Right renal cortex interstitium (tissue), 3 donors: Measurements from ENCODE around the gene WFS1. TPM values are rescaled to one million over a fixed set of nuclear protein-coding genes. Genes with fewer than 3 reads are reported as not detected.

Experiments
- DNase-seq, 3 donors: peaks; one replicate each; pipeline ENCODE4 v3.0.0-alpha.2; 2013; ENCODE audit warnings: low read depth in 3 of 3, low spot score in 2 of 3
- polyA plus RNA-seq, 3 donors: library from polyadenylated mRNA; unstranded; fragments of 120-200 nt; gene quantifications; one replicate each; pipeline ENCODE4 v1.2.1, GENCODE V29; 2013; ENCODE audit not compliant: insufficient read length in 3 of 3

The WFS1 gene
- polyA plus RNA-seq, 3 donors: 21.0 to 25.9 (median 24.6) TPM

DNA sequence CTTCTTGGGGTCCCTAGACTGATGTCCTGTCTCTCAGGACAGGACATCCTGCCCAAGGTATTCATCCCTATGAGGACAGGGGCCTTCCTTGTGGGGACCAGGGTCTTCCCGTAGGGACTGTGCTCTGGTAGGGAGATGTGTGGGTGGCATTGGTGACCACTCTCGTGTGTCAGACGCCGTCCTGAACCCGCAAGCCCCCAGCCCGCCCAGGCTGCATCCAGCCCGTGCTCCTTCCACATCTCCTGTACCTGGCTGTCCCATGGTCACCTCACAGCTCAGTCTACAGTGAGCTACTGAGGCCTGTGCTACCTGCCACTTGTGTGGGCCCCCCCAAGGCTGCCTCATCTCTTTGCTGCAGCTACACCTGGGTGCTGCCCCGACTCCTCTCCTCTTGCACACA, 24.0 kb downstream of the WFS1 start:
- no peak for DNase-seq

DNA sequence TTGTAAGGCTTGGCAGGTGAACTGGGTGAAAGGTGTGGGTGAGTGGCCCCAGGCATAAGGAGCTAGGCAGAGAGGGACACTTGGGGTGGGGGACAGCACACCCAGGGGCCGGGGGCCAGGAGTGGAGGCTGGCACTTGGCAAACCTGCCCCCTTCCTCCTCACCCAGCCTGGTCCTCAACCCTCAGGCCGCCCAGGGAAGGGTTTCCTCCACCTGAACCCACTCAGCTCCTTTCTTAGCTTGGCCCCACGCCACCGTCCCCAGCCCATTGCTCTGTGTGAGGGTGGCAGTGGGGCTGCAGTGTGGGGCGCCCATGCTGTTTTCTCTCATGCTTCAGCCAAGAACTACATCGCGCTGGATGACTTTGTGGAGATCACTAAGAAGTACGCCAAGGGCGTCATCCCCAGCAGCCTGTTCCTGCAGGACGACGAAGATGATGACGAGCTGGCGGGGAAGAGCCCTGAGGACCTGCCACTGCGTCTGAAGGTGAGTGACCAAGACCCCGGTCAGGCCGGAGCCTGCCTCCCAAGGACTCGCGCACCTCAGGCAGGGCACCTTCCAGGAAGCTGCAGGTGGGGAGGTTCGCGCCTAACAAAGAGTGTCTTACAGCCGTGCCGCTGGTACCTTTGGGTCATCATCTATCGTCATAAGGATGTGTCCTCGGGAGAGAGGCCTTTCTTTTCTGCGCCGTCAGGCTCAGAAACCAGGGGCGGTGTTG, 25.2 kb downstream of the WFS1 start:
- DNase-seq: no peak

DNA sequence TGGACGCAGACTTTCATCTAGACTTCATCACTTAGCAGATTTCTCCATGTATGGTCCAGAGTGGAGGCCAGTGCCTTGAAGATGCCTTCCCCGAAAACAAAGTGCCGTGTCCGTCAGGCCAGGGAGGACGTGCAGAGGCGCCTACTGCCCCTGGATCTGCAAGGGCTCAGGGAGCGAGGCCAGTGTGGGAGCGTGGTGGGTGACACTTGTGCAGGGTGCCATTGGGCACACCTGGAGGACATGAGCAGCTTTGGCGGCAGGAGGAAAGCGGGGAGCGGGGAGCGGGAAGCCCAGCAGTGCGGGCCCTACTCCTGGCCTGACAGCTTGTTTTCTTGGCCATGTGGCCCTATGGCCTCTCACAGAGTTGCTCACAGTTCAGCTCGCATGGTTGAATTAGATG, 25.8 kb downstream of the WFS1 start:
- no peak for DNase-seq

DNA sequence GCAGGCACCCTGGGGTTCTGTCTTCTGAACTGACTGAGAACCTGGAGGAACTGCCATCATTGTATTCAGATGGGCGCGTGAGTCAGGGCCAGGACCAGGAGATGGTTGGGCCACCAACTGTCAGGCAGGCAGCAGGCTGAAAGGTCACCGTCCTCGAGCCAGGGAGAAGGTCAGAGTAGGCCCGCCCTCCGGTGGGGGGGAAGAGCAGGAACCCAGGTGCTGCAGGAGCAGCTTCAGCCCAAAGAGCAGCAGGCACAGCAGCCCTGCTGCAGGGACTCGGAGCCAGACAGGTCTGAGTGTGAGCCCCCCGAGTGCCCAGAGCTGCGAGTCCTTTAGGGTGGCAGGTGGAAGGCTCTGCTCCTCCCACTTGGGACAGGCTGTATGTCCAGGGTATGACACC, 26.4 kb downstream of the WFS1 start:
- no peak for DNase-seq

- DNase-seq: no peak
These were observed 27.7 kb downstream of the WFS1 start for GRCh38 chr4:6297266-6297815.

GRCh38 chr4:6298035-6298434, 28.4 kb downstream of the WFS1 start:
- DNase-seq: no peak

DNA sequence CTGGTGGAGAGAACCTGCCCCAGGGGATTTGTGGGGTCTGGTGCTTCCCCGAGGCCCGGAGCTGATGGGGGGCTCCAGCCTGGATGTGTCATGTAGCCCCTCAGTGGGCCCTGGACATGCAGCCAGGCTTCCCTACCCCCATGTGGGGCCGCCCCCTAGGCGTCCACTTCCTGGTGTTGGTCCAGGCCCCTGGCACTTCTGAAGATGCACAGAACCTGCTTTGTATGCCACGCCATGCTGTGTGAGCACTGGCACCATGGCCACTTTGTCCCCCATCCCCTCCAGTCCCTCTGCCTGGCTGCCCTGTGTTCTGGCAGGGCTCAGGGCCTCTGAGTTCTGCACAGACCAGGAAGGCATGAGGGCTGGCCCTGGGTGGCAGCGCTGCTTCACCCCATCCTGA, 29.2 kb downstream of the WFS1 start:
- no peak for DNase-seq

DNA sequence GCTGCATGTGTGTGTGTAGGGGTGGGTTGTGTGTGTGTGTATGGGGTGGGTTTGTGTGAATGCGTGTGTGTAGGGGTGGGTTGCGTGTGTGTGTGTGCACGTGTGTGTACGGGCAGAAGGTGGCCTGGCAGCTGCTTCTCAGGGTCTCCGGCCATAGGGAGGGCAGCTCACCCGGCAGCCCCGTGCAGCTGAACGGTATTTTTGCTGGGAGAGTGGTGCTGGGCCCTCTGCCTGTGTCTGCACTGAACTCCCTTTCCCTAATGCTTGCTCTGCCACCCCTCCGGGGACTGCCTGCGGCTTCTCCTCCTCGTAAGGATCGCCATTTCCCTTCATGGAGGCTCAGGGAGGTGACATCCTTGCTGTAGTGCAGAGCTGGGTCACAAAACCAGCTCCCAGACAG, 30.2 kb downstream of the WFS1 start:
- DNase-seq: no peak

DNA sequence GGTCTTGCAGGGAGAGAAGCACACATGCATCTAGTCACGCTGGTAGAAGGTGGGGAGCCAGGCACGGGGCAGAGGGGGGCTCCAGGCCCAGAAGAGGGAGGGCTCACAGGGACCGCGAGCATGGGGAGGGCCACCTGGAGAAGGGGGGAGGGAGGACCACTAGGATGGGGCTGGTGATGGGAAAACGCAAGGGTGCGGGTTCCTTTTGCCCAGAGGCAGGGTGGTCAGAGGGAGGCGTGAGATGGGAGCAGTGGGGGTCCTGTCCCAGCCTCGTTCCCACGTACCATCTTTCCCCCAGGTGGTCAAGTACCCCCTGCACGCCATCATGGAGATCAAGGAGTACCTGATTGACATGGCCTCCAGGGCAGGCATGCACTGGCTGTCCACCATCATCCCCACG, 30.7 kb downstream of the WFS1 start:
- no peak for DNase-seq

GRCh38 chr4:6301051-6301731, 31.5 kb downstream of the WFS1 start:
- DNase-seq: no peak

DNA sequence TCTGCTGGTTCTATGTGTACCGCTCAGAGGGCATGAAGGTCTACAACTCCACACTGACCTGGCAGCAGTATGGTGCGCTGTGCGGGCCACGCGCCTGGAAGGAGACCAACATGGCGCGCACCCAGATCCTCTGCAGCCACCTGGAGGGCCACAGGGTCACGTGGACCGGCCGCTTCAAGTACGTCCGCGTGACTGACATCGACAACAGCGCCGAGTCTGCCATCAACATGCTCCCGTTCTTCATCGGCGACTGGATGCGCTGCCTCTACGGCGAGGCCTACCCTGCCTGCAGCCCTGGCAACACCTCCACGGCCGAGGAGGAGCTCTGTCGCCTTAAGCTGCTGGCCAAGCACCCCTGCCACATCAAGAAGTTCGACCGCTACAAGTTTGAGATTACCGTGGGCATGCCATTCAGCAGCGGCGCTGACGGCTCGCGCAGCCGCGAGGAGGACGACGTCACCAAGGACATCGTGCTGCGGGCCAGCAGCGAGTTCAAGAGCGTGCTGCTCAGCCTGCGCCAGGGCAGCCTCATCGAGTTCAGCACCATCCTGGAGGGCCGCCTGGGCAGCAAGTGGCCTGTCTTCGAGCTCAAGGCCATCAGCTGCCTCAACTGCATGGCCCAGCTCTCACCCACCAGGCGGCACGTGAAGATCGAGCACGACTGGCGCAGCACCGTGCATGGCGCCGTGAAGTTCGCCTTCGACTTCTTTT, 32.2 kb downstream of the WFS1 start:
- no peak for DNase-seq

GRCh38 chr4:6302869-6303268, 33.2 kb downstream of the WFS1 start:
- no peak for DNase-seq

DNA sequence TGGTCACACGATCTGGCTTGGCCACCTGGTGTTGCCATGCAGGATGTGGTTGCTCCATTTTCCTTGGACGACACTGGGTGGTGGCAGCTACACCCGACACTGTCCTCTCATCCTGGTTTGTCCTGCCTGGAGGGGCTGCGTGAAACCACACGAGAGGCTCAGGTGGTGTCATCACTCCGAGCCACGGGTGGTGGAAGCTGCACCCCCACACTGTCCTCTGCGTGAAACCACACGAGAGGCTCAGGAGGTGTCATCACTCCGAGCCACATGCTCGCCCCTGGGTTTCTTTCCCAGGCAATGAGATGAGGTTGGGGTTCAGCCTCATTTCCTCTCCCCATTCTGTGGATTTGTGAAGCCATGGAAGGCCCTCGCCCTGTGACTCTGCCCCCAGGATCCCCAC, 34.3 kb downstream of the WFS1 start:
- no peak for DNase-seq

DNA sequence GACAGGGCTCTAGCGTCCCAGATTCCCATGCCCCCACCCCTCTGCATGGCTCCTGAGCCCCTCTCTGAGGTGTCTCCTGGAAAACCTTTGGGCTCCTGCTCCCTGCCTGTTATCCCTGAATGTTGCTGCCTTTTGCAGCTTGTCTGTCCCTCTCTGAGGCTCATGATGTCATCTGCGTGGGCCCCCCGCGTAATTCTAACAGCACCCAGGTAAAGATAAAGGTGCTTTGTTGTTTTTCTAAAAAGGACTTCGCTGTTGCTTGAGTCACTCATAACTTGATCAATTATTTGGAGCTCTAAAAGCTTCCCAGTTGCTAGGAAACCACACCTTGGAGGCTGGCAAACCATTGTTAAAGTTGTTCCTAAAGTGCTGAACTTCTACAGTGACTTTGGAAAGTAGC, 36.6 kb downstream of the WFS1 start:
- DNase-seq: no peak

DNA sequence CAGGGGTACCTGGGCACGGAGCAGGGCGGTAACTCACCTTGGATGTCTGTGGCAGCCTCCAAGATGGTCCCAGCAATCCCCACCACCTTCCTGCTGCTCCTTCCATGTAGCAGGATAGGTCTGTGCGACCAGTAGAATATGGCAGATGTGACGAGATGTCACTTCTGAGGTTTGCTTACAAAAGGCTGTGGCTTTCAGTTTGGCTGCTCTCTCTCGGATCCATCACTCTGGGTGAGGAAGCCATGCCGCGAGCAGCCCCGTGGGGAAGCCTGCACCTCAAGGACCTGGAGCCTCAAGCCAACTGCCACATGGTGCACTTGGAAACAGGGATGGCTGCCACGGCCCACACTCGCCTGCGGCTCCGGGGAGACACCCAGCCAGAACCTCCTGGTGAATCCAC, 37.6 kb downstream of the WFS1 start:
- DNase-seq: no peak

DNA sequence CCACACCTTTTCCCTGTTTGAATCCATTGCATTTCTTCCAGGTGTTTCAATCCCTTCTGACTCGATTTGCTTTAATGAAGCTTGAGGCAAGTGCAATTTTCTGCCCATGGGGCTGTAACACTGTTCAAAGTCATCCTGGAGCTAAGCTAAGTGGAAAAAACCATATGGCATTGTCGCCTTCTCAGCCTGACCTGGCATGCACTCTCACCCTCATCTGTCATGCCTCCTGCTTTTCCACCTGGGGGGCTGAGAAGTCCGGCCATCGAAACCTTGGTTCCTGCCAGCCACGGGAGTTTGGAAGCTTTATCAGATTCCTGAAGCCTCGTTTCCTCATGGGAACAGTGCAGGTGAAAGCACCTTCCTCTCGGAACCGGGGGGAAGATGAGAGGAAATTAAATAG, 38.2 kb downstream of the WFS1 start:
- no peak for DNase-seq

- no peak for DNase-seq
These were observed 39.4 kb downstream of the WFS1 start for GRCh38 chr4:6308899-6309643.

GRCh38 chr4:6309777-6310176, 40.1 kb downstream of the WFS1 start:
- no peak for DNase-seq

- DNase-seq: no peak
These were observed 43.6 kb downstream of the WFS1 start for GRCh38 chr4:6313216-6313615.

- no peak for DNase-seq
These were observed 46.9 kb downstream of the WFS1 start for GRCh38 chr4:6316461-6317003.

GRCh38 chr4:6318206-6318605, 48.6 kb downstream of the WFS1 start:
- no peak for DNase-seq
